H1 (cell line): Measurements from ENCODE around the gene ELMO1. TPM values are rescaled to one million over a fixed set of nuclear protein-coding genes. Genes with fewer than 3 reads are reported as not detected.

Source experiments
- CTCF ChIA-PET: fragments of 300-600 bp; sonication (Branson Sonifier 250); formaldehyde crosslinking; loops from one replicate; lab custom pipeline; 2021; ENCODE audit not compliant: partially characterized antibody; lab: Charles Lee
- POLR2A ChIA-PET: fragments of 300-600 bp; sonication (Branson Sonifier 250); formaldehyde crosslinking; loops from one replicate; lab custom pipeline; 2021; ENCODE audit warnings: inconsistent platforms; ENCODE audit not compliant: partially characterized antibody; lab: Charles Lee
- DNase-seq, 2 experiments: peaks; one replicate each; pipeline versions ENCODE4 v3.0.0 to v3.0.0-alpha.2; 2010 to 2022; ENCODE audit warnings: low spot score in 2 of 2, low read depth in 1 of 2, mixed read lengths in 1 of 2
- FAIRE-seq: peaks from 2 replicates; lab custom pipeline; 2011; peaks lifted over from hg19 to GRCh38; lab: Jason Lieb, UNC
- H2AFZ ChIP-seq: 2 replicates; pipeline ENCODE4 v1.8.1; 2012; ENCODE audit warnings: low read length, inconsistent platforms
- H2AK5ac ChIP-seq: 2 replicates; pipeline ENCODE4 v1.6.1; 2013; ENCODE audit warnings: low read depth, low read length
- H2BK120ac ChIP-seq: replicated peaks from 2 replicates; pipeline ENCODE3; 2013; ENCODE audit warnings: low read depth, low read length, inconsistent platforms
- H2BK12ac ChIP-seq: 2 replicates; pipeline ENCODE4 v1.6.1; 2013; ENCODE audit warnings: low read depth, low read length
- H2BK15ac ChIP-seq: 2 replicates; pipeline ENCODE4 v1.6.1; 2013; ENCODE audit warnings: low read length
- H2BK20ac ChIP-seq: 2 replicates; pipeline ENCODE4 v1.6.1; 2013; ENCODE audit warnings: low read length
- H2BK5ac ChIP-seq: 2 replicates; pipeline ENCODE4 v1.6.1; 2013; ENCODE audit warnings: low read depth, low read length
- H3K14ac ChIP-seq: 2 replicates; pipeline ENCODE4 v1.6.1; 2013; ENCODE audit warnings: inconsistent platforms; ENCODE audit not compliant: insufficient read length
- H3K18ac ChIP-seq: 2 replicates; pipeline ENCODE4 v1.6.1; 2013; ENCODE audit warnings: low read length; ENCODE audit errors: extremely low read depth
- H3K23ac ChIP-seq: 2 replicates; pipeline ENCODE4 v1.6.1; 2013; ENCODE audit warnings: inconsistent platforms; ENCODE audit not compliant: insufficient read length
- H3K23me2 ChIP-seq: 2 replicates; pipeline ENCODE4 v1.6.1; 2013; ENCODE audit warnings: low read depth, low read length
- H3K27ac ChIP-seq: 2 replicates; pipeline ENCODE4 v1.6.1; 2011; ENCODE audit warnings: low read depth, low read length, inconsistent platforms
- H3K27me3 ChIP-seq, 4 experiments: replicated peaks in 1 of 4; 1 replicate in 1 of 4; 2 replicates in 3 of 4; pipeline versions ENCODE4 v1.6.1 to v1.8.1; 2011 to 2013; ENCODE audit warnings: low read length in 3 of 4, mild to moderate bottlenecking in 3 of 4, inconsistent platforms in 2 of 4, mixed read lengths in 2 of 4, moderate library complexity in 1 of 4; ENCODE audit not compliant: control insufficient read depth in 3 of 4, insufficient read depth in 3 of 4; ENCODE audit errors: extremely low read depth in 1 of 4
- H3K36me3 ChIP-seq, 4 experiments: 2 replicates each; pipeline versions ENCODE4 v1.6.1 to v1.8.1; 2011 to 2013; ENCODE audit warnings: mild to moderate bottlenecking in 4 of 4, low read length in 3 of 4, moderate library complexity in 2 of 4, control low read depth in 1 of 4, inconsistent platforms in 1 of 4; ENCODE audit not compliant: insufficient read depth in 4 of 4, control insufficient read depth in 2 of 4
- H3K4ac ChIP-seq: replicated peaks from 2 replicates; pipeline ENCODE3; 2013; ENCODE audit warnings: low read length, low read depth, mixed read lengths, inconsistent platforms; ENCODE audit not compliant: insufficient read length
- H3K4me1 ChIP-seq, 4 experiments: replicated peaks in 1 of 4; 1 replicate in 1 of 4; 2 replicates in 3 of 4; pipeline versions ENCODE4 v1.6.1 to v1.8.1; 2011 to 2013; ENCODE audit warnings: low read length in 3 of 4, inconsistent platforms in 2 of 4, mixed read lengths in 1 of 4; ENCODE audit not compliant: insufficient read depth in 4 of 4, control insufficient read depth in 3 of 4
- H3K4me2 ChIP-seq, 2 experiments: 2 replicates each; pipeline versions ENCODE4 v1.6.1 to v1.8.1; 2011 to 2013; ENCODE audit warnings: low read depth in 2 of 2, low read length in 2 of 2, control low read depth in 1 of 2, inconsistent platforms in 1 of 2, mild to moderate bottlenecking in 1 of 2; ENCODE audit not compliant: insufficient read depth in 1 of 2
- H3K4me3 ChIP-seq, 4 experiments: fragments of 200-600, 300-600 bp in 1 of 4; sonication (generic), shearing (Covaris generic), sonication (Bioruptor Twin) in 1 of 4; 2 replicates each; pipeline versions ENCODE4 v1.5.1 to v1.8.1; 2011 to 2016; ENCODE audit warnings: low read length in 4 of 4, low read depth in 3 of 4, control low read depth in 2 of 4, inconsistent platforms in 2 of 4, mild to moderate bottlenecking in 2 of 4, mixed read lengths in 1 of 4, moderate library complexity in 1 of 4; ENCODE audit not compliant: insufficient read depth in 2 of 4; ENCODE audit errors: extremely low read depth in 1 of 4
- H3K56ac ChIP-seq: replicated peaks from 2 replicates; pipeline ENCODE3; 2013; ENCODE audit warnings: low read depth, mild to moderate bottlenecking, mixed read lengths, low read length, inconsistent platforms; ENCODE audit not compliant: insufficient read length
- H3K79me1 ChIP-seq: 2 replicates; pipeline ENCODE4 v1.6.1; 2013; ENCODE audit warnings: low read depth, low read length, control low read depth
- H3K79me2 ChIP-seq, 2 experiments: 2 replicates each; pipeline versions ENCODE4 v1.6.1 to v1.8.1; 2012 to 2013; ENCODE audit warnings: low read length in 2 of 2, mild to moderate bottlenecking in 2 of 2, inconsistent platforms in 1 of 2; ENCODE audit not compliant: insufficient read depth in 2 of 2, control insufficient read depth in 1 of 2
- H3K9ac ChIP-seq, 4 experiments: replicated peaks in 1 of 4; 1 replicate in 1 of 4; 2 replicates in 3 of 4; pipeline versions ENCODE4 v1.6.1 to v1.8.1; 2011 to 2013; ENCODE audit warnings: low read depth in 3 of 4, low read length in 3 of 4, control low read depth in 2 of 4, mild to moderate bottlenecking in 2 of 4, moderate library complexity in 2 of 4, inconsistent platforms in 1 of 4; ENCODE audit errors: extremely low read depth in 1 of 4
- H3K9me3 ChIP-seq, 2 experiments: 2 replicates each; pipeline versions ENCODE4 v1.6.1 to v1.8.1; 2012 to 2013; ENCODE audit warnings: mild to moderate bottlenecking in 2 of 2, moderate library complexity in 2 of 2, control low read depth in 1 of 2, inconsistent platforms in 1 of 2, low read depth in 1 of 2, low read length in 1 of 2, mixed read lengths in 1 of 2; ENCODE audit not compliant: insufficient read depth in 2 of 2
- H4K20me1 ChIP-seq, 2 experiments: replicated peaks in 1 of 2; 2 replicates each; pipeline versions ENCODE3 to v1.8.1; 2011 to 2013; ENCODE audit warnings: inconsistent platforms in 2 of 2, low read length in 2 of 2, mild to moderate bottlenecking in 1 of 2; ENCODE audit not compliant: insufficient read depth in 2 of 2, control insufficient read depth in 1 of 2
- H4K5ac ChIP-seq: 2 replicates; pipeline ENCODE4 v1.6.1; 2013; ENCODE audit warnings: low read length, low read depth, mixed read lengths, inconsistent platforms; ENCODE audit not compliant: insufficient read length
- H4K8ac ChIP-seq: 2 replicates; pipeline ENCODE4 v1.8.0; 2013; ENCODE audit warnings: mild to moderate bottlenecking, moderate library complexity, low read length, inconsistent platforms; ENCODE audit not compliant: insufficient read depth; ENCODE audit errors: extremely low read depth
- H4K91ac ChIP-seq: replicated peaks from 2 replicates; pipeline ENCODE3; 2013; ENCODE audit warnings: low read length, mixed read lengths, inconsistent platforms; ENCODE audit not compliant: insufficient read length
- EP300 ChIP-seq, 2 experiments: IDR thresholded peaks; 1 replicate in 1 of 2; 2 replicates in 1 of 2; pipeline ENCODE4 v1.6.1; 2011 to 2012; ENCODE audit warnings: low read depth in 2 of 2, low read length in 2 of 2, mild to moderate bottlenecking in 2 of 2, borderline replicate concordance in 1 of 2, inconsistent platforms in 1 of 2, moderate library complexity in 1 of 2
- EZH2 ChIP-seq: fragments of 200-600 bp; sonication (generic); IDR thresholded peaks from 2 replicates; pipeline ENCODE4 v1.7.1; 2012; ENCODE audit warnings: low read depth, mild to moderate bottlenecking, moderate library complexity, low read length, inconsistent platforms; ENCODE audit not compliant: severe bottlenecking
- NRF1 ChIP-seq: IDR thresholded peaks from 2 replicates; pipeline ENCODE4 v1.6.1; 2011; ENCODE audit warnings: mild to moderate bottlenecking, low read depth, low read length, improper control_type of control experiment
- SP1 ChIP-seq: IDR thresholded peaks from 2 replicates; pipeline ENCODE4 v1.6.1; 2011; ENCODE audit warnings: low read depth, low read length
- YY1 ChIP-seq: IDR thresholded peaks from 2 replicates; pipeline ENCODE4 v1.6.1; 2011; ENCODE audit warnings: low read depth, mild to moderate bottlenecking, low read length
- WGBS, 2 experiments: shearing (Covaris generic) in 1 of 2; methylation state at CpG; one replicate each; pipeline versions ENCODE4 v1.1.6 to v1.1.7; 2013 to 2015; ENCODE audit warnings: low lambda C conversion rate in 2 of 2, mixed read lengths in 2 of 2, inconsistent platforms in 1 of 2, low coverage in 1 of 2, missing lambda C conversion rate in 1 of 2; ENCODE audit not compliant: insufficient replicate concordance in 2 of 2, insufficient coverage in 1 of 2, insufficient read length in 1 of 2; ENCODE audit errors: extremely low coverage in 1 of 2, missing lambda C conversion rate in 1 of 2; 5-methylcytosine and 5-hydroxymethylcytosine counted together
- polyA plus RNA-seq, 7 experiments: library from polyadenylated mRNA; depleted of rRNA in 3 of 7; stranded (reverse) in 5 of 7; unstranded in 2 of 7; fragments of >200 nt in 5 of 7; fragments of 200-250 nt in 2 of 7; gene quantifications; 1 replicate in 5 of 7; 2 replicates in 1 of 7; 4 replicates in 1 of 7; pipeline versions ENCODE4 v1.2.1 to v1.2.3, GENCODE V29; 2011 to 2013; ENCODE audit warnings: missing spikeins in 2 of 7, mixed read lengths in 2 of 7
- total RNA-seq: library from RNA; stranded (reverse); fragmentation: NEBNext Ultra II Directional; extraction: Animal tissue kit (Norgen Biotek cat#: 25700); gene quantifications from 2 replicates; pipeline ENCODE4 v1.2.1, GENCODE V29; 2021

The ELMO1 gene
- total and polyA plus RNA-seq, 2 of the 8 experiments (the other 6 are each of a cell fraction or from before 2014, with no cell fraction given) = 18.4 to 21.0 TPM

DNA sequence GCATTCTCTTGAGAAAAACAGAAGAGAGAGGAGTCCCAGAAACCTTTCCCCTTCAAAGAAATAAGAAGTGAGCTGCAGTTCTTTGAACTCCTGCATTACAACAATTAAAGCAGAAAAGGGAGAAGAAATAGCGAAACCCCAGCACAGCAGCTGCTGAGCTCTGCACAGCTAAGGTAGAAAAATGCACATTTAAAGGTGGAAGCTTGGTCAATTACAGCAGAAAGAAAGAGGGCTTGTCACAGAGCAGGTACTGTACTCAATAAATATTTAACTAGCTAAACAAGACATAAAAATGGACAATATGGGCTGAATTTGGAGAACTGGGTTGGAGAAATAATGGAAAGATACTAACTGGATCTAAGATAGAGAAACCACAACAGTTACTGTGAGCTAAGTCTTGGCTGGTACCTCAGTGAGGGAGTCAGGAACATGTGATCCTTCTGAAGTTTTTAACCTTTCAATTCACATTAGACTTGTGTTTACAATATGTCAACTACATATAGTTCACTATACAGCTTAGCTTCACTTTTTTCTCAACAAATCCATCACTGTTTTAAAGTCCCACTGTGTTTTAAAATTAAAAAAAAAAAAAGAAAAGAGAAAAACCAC is 332.5 kb downstream of the ELMO1 start:
- Histone ChIP-seq H3K36me3 (no peaks in the 10 kb centered on the region), H2BK12ac (peak overlapping the region; percentile 65; the same call in 1 of the 2 replicates), H4K8ac (no peak overlapping the region), H3K79me1 (no peaks in the 10 kb centered on the region), H3K23ac (no peak overlapping the region), H3K4me1 (peaks cover 0 to 15% (median 2%) of the 10 kb centered on the region in 4 experiments; a peak in 3 of 7 replicates), H3K27me3 (no peaks in the 10 kb centered on the region), H4K20me1 (no peaks in the 10 kb centered on the region), H4K91ac (no peak overlapping the region), H3K4me3 (no peak overlapping the region), H3K18ac (no peak overlapping the region), H3K9ac (no peak overlapping the region), H3K23me2 (no peaks in the 10 kb centered on the region), H3K14ac (no peak overlapping the region), H2AFZ (no peak overlapping the region), H3K4me2 (no peak overlapping the region), H2BK15ac (no peak overlapping the region), H3K4ac (no peak overlapping the region), H3K79me2 (no peaks in the 10 kb centered on the region), H4K5ac (no peak overlapping the region), H3K9me3 (peaks cover 5 to 7% of the 10 kb centered on the region in 2 experiments; a peak in 3 of 4 replicates), H3K27ac (no peak overlapping the region), H2BK20ac (no peak overlapping the region), H3K56ac (no peak overlapping the region), H2BK120ac (no peak overlapping the region), H2AK5ac (no peak overlapping the region; the same call in 1 of the 2 replicates), H2BK5ac (no peak overlapping the region)
- DNase-seq (no peak), FAIRE-seq (no peak)
- TF ChIP-seq EP300 (IDR thresholded peaks at IDR 0.05; ENCODE audit: borderline replicate concordance in 1 of 2, low read depth in 2 of 2, low read length in 2 of 2) (no peak), EZH2 (no peak), SP1 (no peak), YY1 (no peak), NRF1 (no peak)
- 89% methylated on average over 1 of the region's 1 CpG; no CpG with 5 or more reads in 1 of the 2 experiments for WGBS, 2 experiments
- POLR2A ChIA-PET = interaction anchor here (1.0 kb wide), 1 partner anchor 8 kb away, joined by 4 read pairs; no protein-coding TSS in a partner anchor
- CTCF ChIA-PET = interaction anchor here (0.6 to 1.6 kb wide), 6 partner anchors 10 to 130 kb away, joined by 3 to 5 read pairs (median 4); no protein-coding TSS in a partner anchor
